Stomach (tissue), 9 donors: ENCODE data around the gene RBKS. TPM values are rescaled to one million over a fixed set of nuclear protein-coding genes. Genes with fewer than 3 reads are reported as not detected.

Source experiments
- DNase-seq, 2 donors: peaks; one replicate each; pipeline versions ENCODE4 v3.0.0 to v3.0.0-alpha.2; 2013 to 2019
- H3K27ac ChIP-seq, 5 donors: fragments of 200-600 bp in 4 of 5; sonication (generic) in 4 of 5; one replicate each; pipeline ENCODE4 v1.5.1; 2013 to 2019; ENCODE audit warnings: mild to moderate bottlenecking in 1 of 5, moderate library complexity in 1 of 5
- H3K27me3 ChIP-seq, 3 donors: fragments of 200-600 bp; sonication (generic); one replicate each; pipeline ENCODE4 v1.5.1; 2017 to 2019; ENCODE audit warnings: mixed run types in 1 of 3
- H3K36me3 ChIP-seq, 4 donors: fragments of 200-600 bp; sonication (generic); 1 replicate in 3 of 4; 2 replicates in 1 of 4; pipeline ENCODE4 v1.5.1; 2016 to 2019
- H3K4me1 ChIP-seq, 4 donors: fragments of 200-600 bp; sonication (generic); one replicate each; pipeline ENCODE4 v1.5.1; 2016 to 2019
- H3K4me3 ChIP-seq, 4 donors: fragments of 200-600 bp; sonication (generic) in 3 of 4; one replicate each; pipeline ENCODE4 v1.5.1; 2016 to 2019; ENCODE audit warnings: mild to moderate bottlenecking in 1 of 4
- H3K9me3 ChIP-seq, 4 donors: fragments of 200-600 bp; sonication (generic); one replicate each; pipeline ENCODE4 v1.5.1; 2016 to 2019
- CTCF ChIP-seq, 7 experiments: fragments of 450-650 bp in 4 of 7; fragments of 200-600 bp in 3 of 7; sonication (generic) in 3 of 7; IDR thresholded peaks; one replicate each; pipeline ENCODE4 v1.5.1; 2016 to 2019; ENCODE audit warnings: antibody characterized with exemption in 7 of 7, control low read depth in 2 of 7, mild to moderate bottlenecking in 1 of 7
- EP300 ChIP-seq: sonication (generic); formaldehyde crosslinking; IDR thresholded peaks from one replicate; pipeline ENCODE4 v1.6.1; 2017; ENCODE audit warnings: antibody characterized with exemption
- POLR2A ChIP-seq, 4 donors: fragments of 450-650 bp; IDR thresholded peaks; one replicate each; pipeline ENCODE4 v1.6.1; 2016; ENCODE audit warnings: antibody characterized with exemption in 4 of 4, control low read depth in 2 of 4, mild to moderate bottlenecking in 1 of 4, moderate library complexity in 1 of 4
- POLR2AphosphoS5 ChIP-seq, 3 donors: sonication (generic); formaldehyde crosslinking; IDR thresholded peaks; one replicate each; pipeline ENCODE4 v1.6.1; 2016; ENCODE audit warnings: antibody characterized with exemption in 3 of 3
- WGBS, 5 donors: extraction: QIAGEN DNeasy Blood & Tissue Kit in 3 of 5; methylation state at CpG; one replicate each; pipeline versions ENCODE4 v1.1.5 to v1.1.7; 2013 to 2018; 5-methylcytosine and 5-hydroxymethylcytosine counted together
- intact Hi-C: fragments of 100-400 bp; cut with DNase I; formaldehyde crosslinking; loops from one replicate; pipeline ENCODE4 v1.15.1; 2023; ENCODE audit warnings: low total_unique reads
- polyA plus RNA-seq, 3 donors: library from polyadenylated mRNA; stranded (reverse); fragments of 200-250 nt; gene quantifications; one replicate each; pipeline ENCODE4 v1.2.3, GENCODE V29; 2013
- total RNA-seq, 5 donors: library from RNA; depleted of rRNA; stranded (reverse); fragments of >200 nt; gene quantifications; one replicate each; pipeline versions ENCODE4 v1.1.0 to v1.2.3, GENCODE V29; 2014 to 2016
- donor health status: healthy with polysubstance abuse.
- donor health status: Bipolar disorder and iron deficiency.
- donor health status: healthy.

Gene RBKS
- total and polyA plus RNA-seq, 8 donors = 0.76 to 2.9 (median 1.9) TPM; not detected in 3

GRCh38 chr2:27807476-27807875 lies 82.7 kb downstream of the RBKS start:
- peaks cover 0 to 18% (median 0%) of the 10 kb centered on the region in 4 donors for H3K4me1 ChIP-seq
- 48 to 75% (median 55%) methylated on average over 4 of the region's 4 CpGs for WGBS, 5 donors
- H3K27ac ChIP-seq = no peak overlapping the region
- peak; percentile 51 to 58 for DNase-seq
- no peaks in the 10 kb centered on the region for H3K9me3 ChIP-seq
- no peak for TF ChIP-seq EP300
- peak in 5 of 7 experiments; percentile 31 to 52 (median 41) for TF ChIP-seq CTCF (IDR thresholded peaks at IDR 0.05)
- H3K4me3 ChIP-seq = no peak overlapping the region
- H3K27me3 ChIP-seq = no peaks in the 10 kb centered on the region
- intact Hi-C loops = no loop called here
- H3K36me3 ChIP-seq = no peaks in the 10 kb centered on the region

GRCh38 chr2:27806311-27807059 lies 83.7 kb downstream of the RBKS start:
- H3K27ac ChIP-seq = no peak overlapping the region
- H3K4me1 ChIP-seq = peaks cover 0 to 18% (median 0%) of the 10 kb centered on the region in 4 donors
- no peaks in the 10 kb centered on the region for H3K9me3 ChIP-seq
- DNase-seq = peak in 1 of 2 donors; percentile 59
- no peak overlapping the region for H3K4me3 ChIP-seq
- TF ChIP-seq POLR2A (IDR thresholded peaks at IDR 0.05) (no peak), POLR2AphosphoS5 (IDR thresholded peaks at IDR 0.05) (no peak), EP300 (no peak), CTCF (IDR thresholded peaks at IDR 0.05) (no peak)
- H3K36me3 ChIP-seq = no peaks in the 10 kb centered on the region
- H3K27me3 ChIP-seq = no peaks in the 10 kb centered on the region
- WGBS, 5 donors = 78 to 92% (median 90%) methylated on average over 5 of the region's 5 CpGs
- intact Hi-C loops = no loop called here

- no peak for TF ChIP-seq CTCF (IDR thresholded peaks at IDR 0.05)
- intact Hi-C loops = no loop called here
- no peaks in the 10 kb centered on the region for H3K27me3 ChIP-seq
- 61 to 93% (median 80%) methylated on average over 3 of the region's 3 CpGs for WGBS, 5 donors
- H3K27ac ChIP-seq = no peak overlapping the region
- H3K4me3 ChIP-seq = no peak overlapping the region
- H3K4me1 ChIP-seq = peaks cover 0 to 16% (median 0%) of the 10 kb centered on the region in 4 donors
- no peak for DNase-seq
- no peaks in the 10 kb centered on the region for H3K9me3 ChIP-seq
- no peaks in the 10 kb centered on the region for H3K36me3 ChIP-seq
Observed at GRCh38 chr2:27805180-27805579, 85.0 kb downstream of the RBKS start.

- Histone ChIP-seq H3K27ac (no peak overlapping the region), H3K36me3 (no peaks in the 10 kb centered on the region), H3K9me3 (no peaks in the 10 kb centered on the region), H3K4me3 (no peak overlapping the region), H3K4me1 (peaks cover 0 to 12% (median under 1%) of the 10 kb centered on the region in 4 donors), H3K27me3 (no peaks in the 10 kb centered on the region)
- intact Hi-C loops = no loop called here
- DNase-seq = no peak
- TF ChIP-seq EP300 = no peak
- TF ChIP-seq POLR2A (IDR thresholded peaks at IDR 0.05) = no peak
- TF ChIP-seq CTCF (IDR thresholded peaks at IDR 0.05) = no peak
- TF ChIP-seq POLR2AphosphoS5 (IDR thresholded peaks at IDR 0.05) = no peak
Observed at GRCh38 chr2:27804146-27804545, 86.0 kb downstream of the RBKS start.
